HUES64 (cell line): ENCODE results near the gene LYPD4.

Experiments used
- H3K27ac ChIP-seq: 2 replicates; pipeline ENCODE4 v1.7.0; 2013; ENCODE audit warnings: low read depth, low read length, inconsistent platforms
- H3K27me3 ChIP-seq: 2 replicates; pipeline ENCODE4 v1.6.1; 2013; ENCODE audit warnings: mild to moderate bottlenecking, low read length; ENCODE audit not compliant: insufficient read depth
- H3K36me3 ChIP-seq: 2 replicates; pipeline ENCODE4 v1.6.1; 2013; ENCODE audit warnings: mild to moderate bottlenecking, low read length; ENCODE audit not compliant: insufficient read depth
- H3K4me1 ChIP-seq: 2 replicates; pipeline ENCODE4 v1.6.1; 2013; ENCODE audit warnings: mild to moderate bottlenecking, low read length, moderate library complexity; ENCODE audit not compliant: insufficient read depth
- H3K4me3 ChIP-seq: 2 replicates; pipeline ENCODE4 v1.5.1; 2013; ENCODE audit warnings: mild to moderate bottlenecking, low read length, moderate library complexity
- H3K9ac ChIP-seq: 2 replicates; pipeline ENCODE4 v1.6.1; 2013; ENCODE audit warnings: mild to moderate bottlenecking, low read depth, low read length
- H3K9me3 ChIP-seq: 2 replicates; pipeline ENCODE4 v1.6.1; 2013; ENCODE audit warnings: low read depth, low read length; ENCODE audit not compliant: insufficient read depth
- WGBS: fragments of 150-250, 120-280 bp; methylation state at CpG from one replicate; pipeline ENCODE4 v1.1.7; 2013; ENCODE audit warnings: missing lambda C conversion rate; 5-methylcytosine and 5-hydroxymethylcytosine counted together

LYPD4 gene

GRCh38 chr19:41861846-41862245, 17.4 kb upstream of the LYPD4 start:
- Histone ChIP-seq H3K27me3 (no peaks in the 10 kb centered on the region), H3K4me1 (peaks cover 25% of the 10 kb centered on the region), H3K9ac (peak overlapping the region; percentile 100), H3K36me3 (peaks cover 61% of the 10 kb centered on the region), H3K9me3 (no peaks in the 10 kb centered on the region), H3K27ac (peak overlapping the region; percentile 86), H3K4me3 (peak overlapping the region; percentile 99)
- WGBS, result 95% methylated on average over 9 of the region's 9 CpGs

DNA sequence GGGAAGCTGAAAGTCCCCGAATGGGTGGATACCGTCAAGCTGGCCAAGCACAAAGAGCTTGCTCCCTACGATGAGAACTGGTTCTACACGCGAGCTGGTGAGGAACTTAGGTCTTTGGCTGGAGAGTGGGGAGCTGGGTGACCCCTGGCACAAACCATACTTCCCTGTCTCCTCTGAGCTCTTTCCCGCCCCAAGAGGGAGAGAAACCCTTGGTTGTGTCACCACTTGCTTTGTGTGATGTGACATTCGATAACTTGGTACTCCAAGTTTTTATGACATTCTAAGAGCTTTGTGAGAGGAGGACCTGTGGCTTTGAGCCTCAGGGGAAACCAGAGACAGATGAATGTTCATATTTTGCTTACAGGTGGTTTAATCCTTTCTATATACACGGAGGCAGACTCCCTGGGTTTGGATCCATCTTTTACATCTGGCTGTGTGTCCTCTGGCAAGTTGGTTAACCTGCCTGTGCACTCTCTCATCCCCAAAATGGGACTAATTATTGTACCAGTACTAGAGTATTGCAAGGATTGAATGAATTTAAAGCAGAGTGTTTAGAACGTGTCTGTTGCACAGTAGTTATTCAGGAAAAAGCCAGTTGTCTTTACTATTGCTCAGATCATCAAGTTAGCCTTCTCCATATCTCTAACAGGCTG, 16.8 kb upstream of the LYPD4 start:
- H3K4me3 ChIP-seq, result peak overlapping the region; percentile 99
- no peaks in the 10 kb centered on the region for H3K27me3 ChIP-seq
- peaks cover 25% of the 10 kb centered on the region for H3K4me1 ChIP-seq
- no peaks in the 10 kb centered on the region for H3K9me3 ChIP-seq
- H3K9ac ChIP-seq, result peak overlapping the region; percentile 100
- WGBS, result 46% methylated on average over 9 of the region's 9 CpGs
- H3K36me3 ChIP-seq, result peaks cover 55% of the 10 kb centered on the region
- peak overlapping the region; percentile 86 for H3K27ac ChIP-seq

DNA sequence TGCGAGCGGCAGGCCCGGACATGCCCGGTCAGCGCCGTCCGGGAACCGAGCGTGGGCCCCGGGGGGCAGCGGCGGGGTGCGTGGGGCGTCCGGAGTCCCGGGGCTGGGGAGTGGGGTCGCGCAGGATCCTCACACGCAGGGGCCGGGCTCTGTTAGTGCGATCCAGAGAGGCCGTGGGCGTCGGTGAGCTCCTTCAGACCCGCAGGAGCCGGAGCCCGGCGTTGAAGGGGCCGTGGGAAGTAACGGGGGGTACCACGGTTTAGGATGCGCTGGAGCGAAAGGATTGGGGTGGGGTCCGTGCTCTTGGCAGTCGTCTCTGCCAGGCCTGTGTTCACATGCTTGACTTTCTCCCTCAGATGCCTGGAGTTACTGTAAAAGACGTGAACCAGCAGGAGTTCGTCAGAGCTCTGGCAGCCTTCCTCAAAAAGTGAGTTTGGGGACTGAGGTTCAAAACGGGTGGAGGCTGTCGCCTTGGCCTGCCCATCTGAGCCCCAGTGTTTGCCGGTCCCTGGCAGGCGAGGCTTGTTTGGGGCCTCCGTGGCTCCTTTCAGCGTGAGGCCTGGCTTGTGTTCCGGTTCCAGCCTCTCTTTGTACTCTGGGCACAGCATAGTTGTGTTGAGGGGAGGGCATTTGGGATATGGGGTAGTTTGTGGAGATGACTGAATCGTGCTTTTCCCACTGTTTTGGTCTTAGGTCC, 16.1 kb upstream of the LYPD4 start:
- Histone ChIP-seq H3K4me3 (peak overlapping the region; percentile 99), H3K9me3 (no peaks in the 10 kb centered on the region), H3K9ac (peak overlapping the region; percentile 100), H3K4me1 (peaks cover 25% of the 10 kb centered on the region), H3K27me3 (no peaks in the 10 kb centered on the region), H3K36me3 (peaks cover 51% of the 10 kb centered on the region), H3K27ac (peak overlapping the region; percentile 86)
- 2% methylated on average over 45 of the region's 45 CpGs for WGBS

DNA sequence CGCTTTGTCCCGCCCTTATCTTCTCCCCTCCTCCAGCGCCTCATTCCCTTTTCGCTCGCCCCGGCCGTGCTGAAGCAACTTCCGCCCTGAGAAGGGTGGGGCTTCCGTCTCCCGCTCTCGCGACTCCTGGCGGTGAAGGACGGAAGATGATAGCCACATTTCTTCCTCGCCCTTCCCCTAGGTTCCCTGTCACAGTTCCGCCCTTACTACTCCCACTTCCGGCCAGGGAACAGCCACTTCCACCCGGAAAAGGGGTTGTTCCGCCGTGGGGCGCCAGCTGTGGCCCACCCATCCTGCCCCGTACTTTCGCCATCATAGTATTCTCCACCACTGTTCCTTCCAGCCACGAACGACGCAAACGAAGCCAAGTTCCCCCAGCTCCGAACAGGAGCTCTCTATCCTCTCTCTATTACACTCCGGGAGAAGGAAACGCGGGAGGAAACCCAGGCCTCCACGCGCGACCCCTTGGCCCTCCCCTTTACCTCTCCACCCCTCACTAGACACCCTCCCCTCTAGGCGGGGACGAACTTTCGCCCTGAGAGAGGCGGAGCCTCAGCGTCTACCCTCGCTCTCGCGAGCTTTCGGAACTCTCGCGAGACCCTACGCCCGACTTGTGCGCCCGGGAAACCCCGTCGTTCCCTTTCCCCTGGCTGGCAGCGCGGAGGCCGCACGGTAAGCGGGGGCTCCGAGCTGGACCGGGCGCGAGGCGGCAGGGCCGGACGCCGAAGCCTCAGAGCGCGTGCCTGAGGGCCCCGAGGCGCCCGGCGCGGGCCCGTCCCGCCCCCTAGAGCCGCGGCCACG, 15.3 kb upstream of the LYPD4 start, which contains the start of gene RPS19:
TSS of gene RPS19 (plus strand) at position 638 of the 801 bp plus-strand sequence. CDS start 520 bp downstream, outside the sequence.
- WGBS, result under 1% methylated on average over 76 of the region's 76 CpGs
- Histone ChIP-seq H3K9me3 (no peaks in the 10 kb centered on the region), H3K36me3 (peaks cover 44% of the 10 kb centered on the region), H3K27me3 (no peaks in the 10 kb centered on the region), H3K9ac (peak within 1 kb of the TSS; percentile 100), H3K4me1 (peaks cover 25% of the 10 kb centered on the region), H3K4me3 (peak within 1 kb of the TSS; percentile 99), H3K27ac (peak within 1 kb of the TSS; percentile 86)

DNA sequence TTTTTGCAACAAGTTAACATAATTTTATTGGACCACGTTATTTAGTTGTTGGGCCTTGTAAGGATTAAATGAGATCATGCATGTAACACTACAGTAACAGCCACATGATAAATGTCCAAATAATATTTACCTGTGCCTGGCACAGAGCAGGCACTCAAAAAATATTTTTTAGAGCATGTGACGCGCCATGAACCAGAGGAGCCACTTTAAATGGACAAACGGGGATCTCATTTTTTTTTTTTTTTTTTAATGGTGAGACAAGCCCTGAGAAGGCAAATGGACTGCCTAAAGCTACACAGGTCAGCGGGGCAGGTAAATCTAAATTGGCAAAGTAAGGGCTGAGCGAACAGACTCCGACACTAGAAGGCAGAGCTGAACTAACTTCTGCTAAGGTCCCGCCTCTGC, 14.7 kb upstream of the LYPD4 start:
- H3K4me1 ChIP-seq, result peaks cover 25% of the 10 kb centered on the region
- H3K36me3 ChIP-seq, result peaks cover 38% of the 10 kb centered on the region
- peak overlapping the region; percentile 43; the same call in 1 of the 2 replicates for H3K27ac ChIP-seq
- WGBS, result 11% methylated on average over 8 of the region's 8 CpGs
- H3K27me3 ChIP-seq, result 0 out of 2 replicates have a peak, but pooled peaks cover 4% of the 10 kb centered on the region
- H3K4me3 ChIP-seq, result peak overlapping the region; percentile 99
- peak overlapping the region; percentile 50 for H3K9ac ChIP-seq
- no peaks in the 10 kb centered on the region for H3K9me3 ChIP-seq

DNA sequence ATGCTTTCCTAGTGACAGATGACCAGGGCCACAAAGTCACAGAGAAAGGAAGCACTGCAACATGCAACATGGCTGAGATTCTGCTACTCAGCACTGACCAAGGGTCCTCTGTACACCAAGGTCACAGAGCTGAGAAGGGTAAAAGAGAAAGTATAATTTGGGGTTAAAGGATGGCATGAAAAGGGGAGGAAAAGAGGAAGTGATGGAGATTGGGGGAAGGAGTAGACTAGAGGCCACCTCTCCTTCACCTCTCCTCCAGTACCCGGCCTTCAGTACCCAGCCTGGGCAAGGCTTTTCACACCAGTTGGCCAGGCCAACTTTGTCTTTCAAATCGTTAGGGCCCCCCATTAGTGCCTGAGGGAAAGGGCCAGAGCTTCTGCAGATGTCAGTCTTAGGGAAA, 9.3 kb upstream of the LYPD4 start:
- H3K4me1 ChIP-seq, result peaks cover under 1% of the 10 kb centered on the region; the same call in 1 of the 2 replicates
- no peaks in the 10 kb centered on the region for H3K36me3 ChIP-seq
- no peaks in the 10 kb centered on the region for H3K9me3 ChIP-seq
- H3K9ac ChIP-seq, result no peak overlapping the region
- 0 out of 2 replicates have a peak, but pooled peaks cover 14% of the 10 kb centered on the region for H3K27me3 ChIP-seq
- no peak overlapping the region for H3K4me3 ChIP-seq
- no peak overlapping the region for H3K27ac ChIP-seq
- 57% methylated on average over 2 of the region's 2 CpGs for WGBS

DNA sequence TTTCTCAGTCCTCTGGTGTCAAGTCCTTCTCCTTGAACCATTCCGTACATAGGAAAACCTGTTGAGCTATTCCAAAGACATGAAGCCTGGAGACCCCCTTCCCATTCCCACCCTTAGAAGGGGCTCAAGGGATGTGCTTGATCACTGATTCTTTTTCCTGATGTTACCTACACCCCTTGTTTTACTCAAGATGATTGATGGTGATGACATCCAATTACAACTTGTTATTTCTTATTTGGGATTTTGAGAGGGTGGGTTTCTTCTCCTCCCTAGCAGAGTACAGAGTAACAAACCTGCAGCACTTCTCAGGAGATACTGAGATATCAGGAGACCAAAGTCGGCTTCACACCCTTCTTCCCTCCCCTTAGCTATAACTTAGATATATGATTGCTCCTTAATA, 8.9 kb upstream of the LYPD4 start:
- Histone ChIP-seq H3K36me3 (no peaks in the 10 kb centered on the region), H3K9me3 (no peaks in the 10 kb centered on the region), H3K27me3 (0 out of 2 replicates have a peak, but pooled peaks cover 14% of the 10 kb centered on the region), H3K9ac (no peak overlapping the region), H3K27ac (no peak overlapping the region), H3K4me3 (no peak overlapping the region), H3K4me1 (no peaks in the 10 kb centered on the region)
- 70% methylated on average over 2 of the region's 2 CpGs for WGBS

DNA sequence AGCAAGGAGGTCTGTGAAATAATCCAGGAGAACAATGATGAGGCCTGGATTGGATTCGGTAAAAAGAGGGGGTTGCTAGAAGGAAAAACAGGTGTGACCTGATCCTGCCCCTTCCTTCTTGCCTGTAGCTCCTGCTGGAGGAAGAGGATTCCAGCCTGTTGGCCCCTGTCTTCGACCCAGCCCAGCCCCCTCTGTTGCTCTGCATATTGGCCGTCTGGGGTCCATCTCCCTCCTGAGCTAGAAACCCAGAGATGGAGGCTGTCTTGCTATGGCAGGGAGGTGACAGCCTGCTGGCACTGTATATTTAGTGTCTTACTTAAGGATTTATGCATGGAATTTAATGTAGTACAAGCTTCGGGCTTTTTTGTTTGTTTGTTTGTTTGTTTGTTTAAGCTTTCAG, 7.0 kb upstream of the LYPD4 start:
- H3K4me3 ChIP-seq, result no peak overlapping the region
- H3K27me3 ChIP-seq, result 0 out of 2 replicates have a peak, but pooled peaks cover 14% of the 10 kb centered on the region
- 58% methylated on average over 4 of the region's 4 CpGs for WGBS
- no peaks in the 10 kb centered on the region for H3K36me3 ChIP-seq
- no peak overlapping the region for H3K9ac ChIP-seq
- no peaks in the 10 kb centered on the region for H3K4me1 ChIP-seq
- H3K9me3 ChIP-seq, result no peaks in the 10 kb centered on the region
- no peak overlapping the region for H3K27ac ChIP-seq

GRCh38 chr19:41850381-41850780, 5.9 kb upstream of the LYPD4 start:
- no peak overlapping the region for H3K27ac ChIP-seq
- no peaks in the 10 kb centered on the region for H3K9me3 ChIP-seq
- 0 out of 2 replicates have a peak, but pooled peaks cover 14% of the 10 kb centered on the region for H3K27me3 ChIP-seq
- H3K4me1 ChIP-seq, result no peaks in the 10 kb centered on the region
- H3K4me3 ChIP-seq, result no peak overlapping the region
- 84% methylated on average over 5 of the region's 5 CpGs for WGBS
- no peaks in the 10 kb centered on the region for H3K36me3 ChIP-seq
- H3K9ac ChIP-seq, result no peak overlapping the region

DNA sequence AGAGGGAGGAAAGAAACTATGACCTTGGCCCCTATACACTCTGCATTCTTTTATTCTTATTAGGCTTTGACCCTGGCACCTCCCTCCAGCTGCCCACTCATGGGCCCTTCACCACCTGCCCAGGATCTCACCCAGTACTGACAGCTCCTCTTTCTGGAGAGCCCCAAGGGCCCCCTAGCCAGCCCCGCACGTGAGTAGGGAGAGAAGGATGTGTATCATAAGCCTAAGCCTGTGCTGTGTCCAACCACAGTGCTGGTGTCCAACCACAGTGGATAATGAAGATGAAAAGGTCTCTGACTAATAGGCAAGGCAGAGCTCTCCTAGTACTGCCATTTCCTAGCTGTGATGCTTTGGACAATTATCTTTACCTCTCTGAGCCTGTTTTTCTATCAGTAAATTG, 4.6 kb upstream of the LYPD4 start:
- 86% methylated on average over 2 of the region's 2 CpGs for whole genome bisulfite sequencing
- H3K9me3 ChIP-seq, result no peaks in the 10 kb centered on the region

GRCh38 chr19:41848666-41849065, 4.2 kb upstream of the LYPD4 start:
- Histone ChIP-seq H3K27ac (no peak overlapping the region), H3K27me3 (0 out of 2 replicates have a peak, but pooled peaks cover 8% of the 10 kb centered on the region), H3K9ac (no peak overlapping the region), H3K4me1 (no peaks in the 10 kb centered on the region), H3K4me3 (no peak overlapping the region), H3K9me3 (no peaks in the 10 kb centered on the region), H3K36me3 (no peaks in the 10 kb centered on the region)
- WGBS, result 83% methylated on average over 6 of the region's 6 CpGs

More for the DNA sequence above, 4.6 kb upstream of the LYPD4 start:
- 0 out of 2 replicates have a peak, but pooled peaks cover 9% of the 10 kb centered on the region for H3K27me3 ChIP-seq
- no peak overlapping the region for H3K9ac ChIP-seq
- no peak overlapping the region for H3K27ac ChIP-seq
- no peaks in the 10 kb centered on the region for H3K4me1 ChIP-seq
- H3K36me3 ChIP-seq, result no peaks in the 10 kb centered on the region
- H3K4me3 ChIP-seq, result no peak overlapping the region
